HepG2 (cell line): ENCODE measurements around the gene ITIH3. TPM values are rescaled to one million over a fixed set of nuclear protein-coding genes. Genes with fewer than 3 reads are reported as not detected.

Source experiments
- ARID4A ChIP-seq: sonication (generic); formaldehyde crosslinking; IDR thresholded peaks from 2 replicates; pipeline ENCODE4 v1.5.0; 2020; ENCODE audit warnings: mild to moderate bottlenecking, missing genetic modification reagents, borderline replicate concordance
- ASH2L ChIP-seq: fragments of 300-600, 200-600 bp; sonication (generic); IDR thresholded peaks from 2 replicates; pipeline ENCODE4 v1.7.0; 2017; ENCODE audit warnings: low read depth, mild to moderate bottlenecking, moderate library complexity, mixed read lengths, low read length; ENCODE audit not compliant: insufficient read length
- FOXP1 ChIP-seq, 2 experiments: fragments of 450-650 bp in 1 of 2; IDR thresholded peaks; 2 replicates each; pipeline ENCODE4 v1.6.1; 2017 to 2018; ENCODE audit warnings: antibody characterized with exemption in 1 of 2
- GMEB2 ChIP-seq: IDR thresholded peaks from 2 replicates; pipeline ENCODE4 v1.6.1; 2016; ENCODE audit warnings: missing biosample characterization, missing genetic modification reagents, low read depth
- KAT7 ChIP-seq: IDR thresholded peaks from 2 replicates; pipeline ENCODE4 v1.6.1; 2018; ENCODE audit warnings: borderline replicate concordance, missing compliant biosample characterization
- KLF11 ChIP-seq: IDR thresholded peaks from 2 replicates; pipeline ENCODE4 v1.6.1; 2016; ENCODE audit warnings: missing compliant biosample characterization
- MTF2 ChIP-seq: sonication (generic); formaldehyde crosslinking; IDR thresholded peaks from 2 replicates; pipeline ENCODE4 v1.5.0; 2020; ENCODE audit warnings: missing genetic modification reagents, borderline replicate concordance
- PHF8 ChIP-seq: sonication (generic); formaldehyde crosslinking; IDR thresholded peaks from 2 replicates; pipeline ENCODE4 v1.5.0; 2020; ENCODE audit warnings: missing genetic modification reagents
- SP2 ChIP-seq: sonication (generic); formaldehyde crosslinking; IDR thresholded peaks from 2 replicates; pipeline ENCODE4 v1.5.1; 2020; ENCODE audit warnings: mild to moderate bottlenecking, missing genetic modification reagents
- TEF ChIP-seq: sonication (generic); formaldehyde crosslinking; IDR thresholded peaks from 2 replicates; pipeline ENCODE4 v1.5.0; 2020; ENCODE audit warnings: missing genetic modification reagents
- TFE3 ChIP-seq: IDR thresholded peaks from 2 replicates; pipeline ENCODE4 v1.6.1; 2016
- TMF1 ChIP-seq: sonication (generic); formaldehyde crosslinking; IDR thresholded peaks from 2 replicates; pipeline ENCODE4 v1.8.1; 2022; ENCODE audit warnings: low read depth, missing genetic modification reagents
- ZBTB20 ChIP-seq: sonication (generic); formaldehyde crosslinking; IDR thresholded peaks from 2 replicates; pipeline ENCODE4 v1.8.1; 2023; ENCODE audit warnings: missing genetic modification reagents, low read depth, mild to moderate bottlenecking, borderline replicate concordance
- ZNF253 ChIP-seq: sonication (generic); formaldehyde crosslinking; IDR thresholded peaks from 2 replicates; pipeline ENCODE4 v1.8.0; 2022; ENCODE audit warnings: mild to moderate bottlenecking, missing genetic modification reagents, borderline replicate concordance
- ZNF292 ChIP-seq: sonication (generic); formaldehyde crosslinking; IDR thresholded peaks from 2 replicates; pipeline ENCODE4 v1.8.1; 2022; ENCODE audit warnings: mild to moderate bottlenecking, low read depth, missing genetic modification reagents, borderline replicate concordance
- polyA plus RNA-seq, 8 experiments: library from polyadenylated mRNA; depleted of rRNA in 3 of 8; stranded (reverse) in 7 of 8; unstranded in 1 of 8; fragments of >200 nt; fragmentation: Illumina TruSeq in 4 of 8; extraction: Trizol in 4 of 8; gene quantifications; 2 replicates each; pipeline versions ENCODE4 v1.2.1 to v1.2.3, GENCODE V29; 2011 to 2016; ENCODE audit warnings: low read depth in 4 of 8, missing spikeins in 1 of 8, mixed read lengths in 1 of 8; ENCODE audit not compliant: insufficient read depth in 1 of 8
- total RNA-seq, 5 experiments: library from RNA; depleted of rRNA; stranded (reverse); fragments of >200 nt; fragmentation: Illumina TruSeq; extraction: Trizol; gene quantifications; 2 replicates each; pipeline ENCODE4 v1.2.3, GENCODE V29; 2016; ENCODE audit warnings: low read depth in 1 of 5

The ITIH3 gene
- total and polyA plus RNA-seq, 2 of the 13 experiments (the other 11 are each of a cell fraction or from before 2014, with no cell fraction given), result 105 to 632 TPM

GRCh38 chr3:52777127-52777958 is 17.3 kb upstream of the ITIH3 start, which contains the start of gene ITIH1 (continued):
- TF ChIP-seq ARID4A (CRISPR knock-in tag) (no peak), ZNF292 (CRISPR knock-in tag) (peak; percentile 48; the same call in 1 of the 2 replicates), FOXP1 (IDR thresholded peaks at IDR 0.05) (no peak), FOXP1 (CRISPR knock-in tag; IDR thresholded peaks at IDR 0.05) (no peak; the same call in 1 of the 2 replicates), PHF8 (CRISPR knock-in tag) (no peak), KLF11 (CRISPR knock-in tag) (no peak), ZBTB20 (CRISPR knock-in tag) (no peak), TMF1 (CRISPR knock-in tag) (no peak), SP2 (CRISPR knock-in tag) (no peak), GMEB2 (CRISPR knock-in tag) (no peak), ASH2L (no peak), TFE3 (CRISPR knock-in tag) (no peak), ZNF253 (CRISPR knock-in tag) (no peak), KAT7 (no peak), MTF2 (CRISPR knock-in tag) (no peak), TEF (CRISPR knock-in tag) (no peak)
